H9 (cell line): ENCODE results near the gene KRTAP10-12. TPM values are rescaled to one million over a fixed set of nuclear protein-coding genes. Genes with fewer than 3 reads are reported as not detected.

Experiments
- DNase-seq: peaks from one replicate; pipeline ENCODE4 v3.0.0-alpha.2; 2017
- H2AFZ ChIP-seq: one replicate; pipeline ENCODE4 v1.6.1; 2013; ENCODE audit warnings: mild to moderate bottlenecking, low read length, control low read depth, moderate library complexity
- H2AK5ac ChIP-seq: 2 replicates; pipeline ENCODE4 v1.6.1; 2013; ENCODE audit warnings: low read length, control low read depth, mixed read lengths; ENCODE audit not compliant: insufficient read length
- H2BK120ac ChIP-seq: one replicate; pipeline ENCODE4 v1.6.1; 2013; ENCODE audit warnings: low read depth, mild to moderate bottlenecking, low read length, control low read depth, inconsistent platforms; ENCODE audit not compliant: poor library complexity, severe bottlenecking
- H2BK12ac ChIP-seq: 2 replicates; pipeline ENCODE4 v1.6.1; 2013; ENCODE audit warnings: low read length, control low read depth, mixed read lengths, low read depth; ENCODE audit not compliant: insufficient read length
- H2BK15ac ChIP-seq: 2 replicates; pipeline ENCODE4 v1.6.1; 2013; ENCODE audit warnings: low read depth, low read length, control low read depth
- H2BK20ac ChIP-seq: one replicate; pipeline ENCODE4 v1.6.1; 2013; ENCODE audit warnings: low read depth, mild to moderate bottlenecking, low read length, control low read depth, inconsistent platforms; ENCODE audit not compliant: poor library complexity, severe bottlenecking
- H2BK5ac ChIP-seq: 2 replicates; pipeline ENCODE4 v1.6.1; 2013; ENCODE audit warnings: low read length, control low read depth, mixed read lengths; ENCODE audit not compliant: insufficient read length
- H3K14ac ChIP-seq: 2 replicates; pipeline ENCODE4 v1.6.1; 2013; ENCODE audit warnings: low read length, control low read depth; ENCODE audit not compliant: insufficient read depth
- H3K18ac ChIP-seq: 2 replicates; pipeline ENCODE4 v1.6.1; 2013; ENCODE audit warnings: low read depth, mild to moderate bottlenecking, mixed read lengths, low read length, control low read depth; ENCODE audit not compliant: insufficient read length
- H3K23ac ChIP-seq: 2 replicates; pipeline ENCODE4 v1.6.1; 2013; ENCODE audit warnings: low read length, control low read depth, mixed read lengths, low read depth; ENCODE audit not compliant: insufficient read length
- H3K23me2 ChIP-seq: 2 replicates; pipeline ENCODE4 v1.6.1; 2013; ENCODE audit warnings: low read depth, mild to moderate bottlenecking, mixed read lengths, low read length, control low read depth; ENCODE audit not compliant: insufficient read length, poor library complexity, severe bottlenecking
- H3K27ac ChIP-seq: 2 replicates; pipeline ENCODE4 v1.5.1; 2013; ENCODE audit warnings: low read length, control low read depth, mixed read lengths, low read depth; ENCODE audit not compliant: insufficient read length
- H3K27me3 ChIP-seq: 2 replicates; pipeline ENCODE4 v1.6.1; 2013; ENCODE audit warnings: low read length, control low read depth, inconsistent platforms; ENCODE audit not compliant: insufficient read depth
- H3K4ac ChIP-seq: 2 replicates; pipeline ENCODE4 v1.6.1; 2013; ENCODE audit warnings: low read depth, mild to moderate bottlenecking, control low read depth, inconsistent platforms, low read length, moderate library complexity
- H3K4me1 ChIP-seq: 2 replicates; pipeline ENCODE4 v1.6.1; 2013; ENCODE audit warnings: low read length, control low read depth, inconsistent platforms; ENCODE audit not compliant: insufficient read depth
- H3K4me2 ChIP-seq: 2 replicates; pipeline ENCODE4 v1.6.1; 2013; ENCODE audit warnings: low read length, control low read depth, mixed read lengths; ENCODE audit not compliant: insufficient read length, insufficient read depth
- H3K56ac ChIP-seq: 2 replicates; pipeline ENCODE4 v1.6.1; 2013; ENCODE audit warnings: low read depth, mild to moderate bottlenecking, mixed read lengths, low read length, control low read depth; ENCODE audit not compliant: insufficient read length
- H3K79me1 ChIP-seq: 2 replicates; pipeline ENCODE4 v1.6.1; 2013; ENCODE audit warnings: low read depth, mild to moderate bottlenecking, moderate library complexity, low read length, control low read depth, inconsistent platforms; ENCODE audit not compliant: insufficient read depth, poor library complexity, severe bottlenecking
- H3K79me2 ChIP-seq: 2 replicates; pipeline ENCODE4 v1.6.1; 2013; ENCODE audit warnings: low read length, control low read depth, inconsistent platforms; ENCODE audit not compliant: insufficient read depth
- H3K9ac ChIP-seq: 2 replicates; pipeline ENCODE4 v1.6.1; 2013; ENCODE audit warnings: low read length, control low read depth, mixed read lengths; ENCODE audit not compliant: insufficient read length; ENCODE audit errors: extremely low read depth
- H3K9me3 ChIP-seq: one replicate; pipeline ENCODE4 v1.6.1; 2013; ENCODE audit warnings: low read depth, low read length, inconsistent platforms; ENCODE audit not compliant: control insufficient read depth
- H3T11ph ChIP-seq: one replicate; pipeline ENCODE4 v1.6.1; 2013; ENCODE audit warnings: mild to moderate bottlenecking, low read length, control low read depth, inconsistent platforms
- H4K20me1 ChIP-seq: one replicate; pipeline ENCODE4 v1.6.1; 2013; ENCODE audit not compliant: control insufficient read depth, insufficient read length, insufficient read depth
- H4K5ac ChIP-seq: 2 replicates; pipeline ENCODE4 v1.6.1; 2013; ENCODE audit warnings: low read depth, mild to moderate bottlenecking, mixed read lengths, low read length, control low read depth; ENCODE audit not compliant: insufficient read length
- H4K8ac ChIP-seq: replicated peaks from 2 replicates; pipeline ENCODE4 v1.6.1; 2013; ENCODE audit warnings: low read length, control low read depth, mixed read lengths, low read depth; ENCODE audit not compliant: insufficient read length
- H4K91ac ChIP-seq: 2 replicates; pipeline ENCODE4 v1.6.1; 2013; ENCODE audit warnings: low read depth, mild to moderate bottlenecking, moderate library complexity, mixed read lengths, low read length, control low read depth; ENCODE audit not compliant: insufficient read length
- H3K27ac Mint-ChIP-seq, 3 experiments: 2 replicates in 2 of 3; 3 replicates in 1 of 3; pipeline ENCODE4 v1.8.0; 2020 to 2021; ENCODE audit warnings: mixed read lengths in 3 of 3, mild to moderate bottlenecking in 1 of 3, moderate library complexity in 1 of 3
- H3K27me3 Mint-ChIP-seq: 2 replicates; pipeline ENCODE4 v1.8.0; 2021; ENCODE audit warnings: low read depth, mild to moderate bottlenecking, moderate library complexity, mixed read lengths
- H3K36me3 Mint-ChIP-seq, 3 experiments: 2 replicates in 2 of 3; 3 replicates in 1 of 3; pipeline ENCODE4 v1.8.0; 2020 to 2021; ENCODE audit warnings: low read depth in 3 of 3, mixed read lengths in 3 of 3; ENCODE audit not compliant: insufficient read depth in 1 of 3
- H3K4me1 Mint-ChIP-seq, 2 experiments: 2 replicates each; pipeline ENCODE4 v1.8.0; 2020; ENCODE audit warnings: mixed read lengths in 2 of 2
- H3K4me3 Mint-ChIP-seq, 2 experiments: 2 replicates in 1 of 2; 3 replicates in 1 of 2; pipeline ENCODE4 v1.8.0; 2020 to 2021; ENCODE audit warnings: mild to moderate bottlenecking in 2 of 2, mixed read lengths in 2 of 2, moderate library complexity in 1 of 2
- H3K9me3 Mint-ChIP-seq, 2 experiments: 2 replicates in 1 of 2; 3 replicates in 1 of 2; pipeline ENCODE4 v1.8.0; 2020; ENCODE audit warnings: mild to moderate bottlenecking in 2 of 2, mixed read lengths in 2 of 2, moderate library complexity in 1 of 2
- CTCF ChIP-seq: fragments of 200-600 bp; sonication (generic); conservative IDR thresholded peaks from 3 replicates; pipeline ENCODE4 v1.8.0; 2021; ENCODE audit warnings: antibody characterized with exemption, mild to moderate bottlenecking
- WGBS: extraction: QIAGEN DNeasy Blood & Tissue Kit; methylation state at CpG from one replicate; pipeline ENCODE4 v1.1.7; 2013; ENCODE audit warnings: missing lambda C conversion rate, low lambda C conversion rate, mixed read lengths; ENCODE audit not compliant: insufficient read length; ENCODE audit errors: extremely low coverage; 5-methylcytosine and 5-hydroxymethylcytosine counted together
- total RNA-seq: library from RNA; stranded (reverse); gene quantifications from 2 replicates; pipeline ENCODE4 v1.2.1, GENCODE V29; 2021

KRTAP10-12 gene
- total RNA-seq, 1 experiment from 2014 or later = not detected

- no peak overlapping the region for H3K27ac Mint-ChIP-seq
- Histone ChIP-seq H3K56ac (no peak overlapping the region), H2AK5ac (no peak overlapping the region), H2AFZ (no peak overlapping the region), H3K9me3 (no peaks in the 10 kb centered on the region), H4K8ac (no peak overlapping the region), H3K4me1 (no peaks in the 10 kb centered on the region), H3K79me2 (no peaks in the 10 kb centered on the region), H2BK5ac (no peak overlapping the region), H4K5ac (no peak overlapping the region), H3K9ac (no peak overlapping the region), H3K4me2 (no peak overlapping the region), H3K14ac (no peak overlapping the region), H2BK120ac (no peak overlapping the region), H3K18ac (no peak overlapping the region), H2BK12ac (no peak overlapping the region), H3K23me2 (no peaks in the 10 kb centered on the region), H3T11ph (no peak overlapping the region), H3K23ac (no peak overlapping the region), H3K27me3 (no peaks in the 10 kb centered on the region), H2BK15ac (no peak overlapping the region), H2BK20ac (no peak overlapping the region), H4K20me1 (no peaks in the 10 kb centered on the region), H3K79me1 (no peaks in the 10 kb centered on the region), H3K4ac (no peak overlapping the region), H3K27ac (no peak overlapping the region), H4K91ac (no peak overlapping the region)
- H3K36me3 Mint-ChIP-seq = peaks cover 0 to 2% (median 0%) of the 10 kb centered on the region in 3 experiments; a peak in 2 of 7 replicates
- H3K27me3 Mint-ChIP-seq = peaks cover 9% of the 10 kb centered on the region
- H3K9me3 Mint-ChIP-seq = no peaks in the 10 kb centered on the region; a peak in 1 of 5 replicates
- DNase-seq = peak; percentile 26
- H3K4me3 Mint-ChIP-seq = no peak overlapping the region
- no peak for TF ChIP-seq CTCF
- no CpG with 5 or more reads among the region's 3 CpGs for WGBS
- peaks cover 52% of the 10 kb centered on the region in 2 experiments for H3K4me1 Mint-ChIP-seq
Measured at GRCh38 chr21:44737706-44738354, 40.9 kb downstream of the KRTAP10-12 start.
